Activated CD8-positive, alpha-beta memory T cell treated with anti-CD3 and anti-CD28 coated beads for 24 hours (primary cell): ENCODE results near the gene SPSB1.
A peak's percentile ranks its signal among the peaks of the same experiment; 100 is the strongest.

Experiments
- DNase-seq: peaks from one replicate; pipeline ENCODE4 v3.0.0-alpha.2; 2020

The SPSB1 gene

GRCh38 chr1:9397997-9398526, 105.4 kb downstream of the SPSB1 start:
- no peak for DNase-seq

- DNase-seq: no peak
Observed at GRCh38 chr1:9399510-9400424, 107.1 kb downstream of the SPSB1 start.

DNA sequence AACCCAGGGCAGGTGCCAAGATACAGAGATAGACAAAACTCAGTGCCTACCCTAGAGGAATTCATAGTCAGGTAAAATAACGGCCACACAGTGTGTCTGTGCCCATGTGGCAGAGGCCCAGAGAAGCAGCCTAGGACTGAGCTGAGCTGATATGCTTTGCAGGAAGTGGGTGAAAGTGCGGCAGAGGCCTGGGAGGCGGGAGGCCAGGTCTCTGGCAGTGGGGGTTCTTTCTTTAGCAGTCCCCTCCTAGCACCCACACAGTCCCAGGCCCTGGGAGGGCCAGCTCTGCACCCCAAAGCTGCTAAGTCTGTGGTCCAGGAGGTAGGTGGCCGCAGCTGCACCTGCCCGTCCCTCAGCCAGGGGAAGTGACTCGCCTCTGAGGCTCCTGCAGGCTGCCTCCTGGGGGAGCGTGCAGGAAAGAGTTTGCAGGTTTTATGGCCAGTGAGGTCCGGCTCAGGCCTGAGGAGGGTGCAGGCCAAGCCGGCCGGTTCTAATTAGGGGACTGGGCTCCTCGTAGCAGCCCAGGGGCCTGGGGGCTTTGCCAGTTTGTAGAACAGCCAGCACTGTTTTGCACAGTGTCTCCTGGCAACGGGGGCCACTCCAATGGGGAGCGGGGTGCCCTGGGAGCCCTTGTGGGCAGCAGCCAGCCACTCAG, 107.9 kb downstream of the SPSB1 start:
- peak; percentile 64 for DNase-seq

DNA sequence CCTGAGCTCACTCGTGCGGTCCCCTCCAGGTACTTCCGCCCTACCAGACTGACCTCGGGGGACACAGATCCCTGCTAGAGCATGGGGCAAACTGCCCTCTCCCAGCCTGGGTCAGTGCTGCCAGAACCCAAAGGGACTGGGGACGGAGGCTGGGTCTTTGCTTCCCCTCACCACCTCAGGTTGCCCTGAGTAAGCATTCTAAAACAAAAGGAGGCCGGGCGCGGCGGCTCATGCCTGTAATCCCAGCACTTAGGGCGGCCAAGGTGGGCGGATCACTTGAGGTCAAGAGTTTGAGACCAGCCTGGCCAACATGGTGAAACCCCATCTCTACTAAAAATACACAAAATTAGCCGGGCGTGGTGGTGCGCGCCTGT, 108.4 kb downstream of the SPSB1 start:
- DNase-seq: no peak

DNA sequence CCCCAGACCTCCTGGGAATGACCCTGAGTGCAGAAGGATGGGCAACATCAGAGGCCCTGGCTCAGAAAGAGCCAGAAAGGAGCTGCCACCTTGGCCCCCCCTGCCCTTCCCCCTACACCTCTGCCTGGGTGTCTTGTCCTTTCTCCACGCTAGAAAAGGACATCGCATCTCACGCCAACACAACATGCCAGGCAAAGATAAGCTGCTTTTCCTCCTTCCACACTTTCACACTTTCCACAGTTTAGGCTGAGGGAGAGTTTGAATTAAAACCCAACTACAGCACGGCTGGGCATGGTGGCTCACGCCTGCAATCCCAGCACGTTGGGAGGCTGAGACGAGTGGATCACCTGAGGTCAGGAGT, 109.5 kb downstream of the SPSB1 start:
- no peak for DNase-seq

- DNase-seq: no peak
Observed at GRCh38 chr1:9402717-9403225, 110.1 kb downstream of the SPSB1 start.

DNA sequence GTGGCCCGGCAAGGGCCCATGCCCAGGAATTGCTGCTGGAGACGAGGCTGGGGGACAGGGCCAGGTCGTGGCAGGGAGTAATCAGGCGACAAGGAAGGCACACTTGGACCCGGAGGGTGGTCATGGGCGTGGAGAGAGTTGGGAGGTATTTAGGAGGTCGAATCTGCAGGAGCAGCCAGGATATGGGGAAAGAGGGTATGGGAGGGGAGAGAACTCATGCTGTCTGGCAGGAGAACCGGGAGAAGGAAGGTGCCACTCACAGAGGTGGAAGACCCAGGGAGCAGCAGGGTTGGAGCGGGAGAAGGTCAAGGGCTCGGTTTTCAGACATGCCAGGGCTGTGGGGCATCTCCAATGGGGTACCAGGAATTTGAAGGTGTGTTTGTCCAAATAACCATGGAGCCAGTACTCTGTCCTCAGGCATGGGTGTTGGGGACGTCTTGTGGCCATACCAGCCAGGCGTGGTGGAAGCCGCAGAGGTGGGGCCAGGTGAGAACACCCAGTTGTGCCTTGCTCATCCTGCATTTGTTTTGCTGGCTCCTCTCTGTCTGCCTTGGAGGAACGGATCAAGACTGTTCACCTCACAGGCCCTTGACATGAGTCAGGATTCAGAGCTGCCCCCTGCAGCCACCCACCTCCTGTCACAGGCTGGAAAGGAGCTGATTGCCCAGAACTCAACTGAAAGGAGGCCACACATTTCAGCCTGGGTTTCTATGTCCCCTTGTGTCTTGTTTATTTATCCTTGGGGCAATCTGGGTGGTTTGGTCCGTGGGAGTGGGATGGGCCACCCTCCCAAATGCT, 111.6 kb downstream of the SPSB1 start:
- no peak for DNase-seq

- DNase-seq: no peak
Observed at GRCh38 chr1:9406111-9406510, 113.4 kb downstream of the SPSB1 start.

GRCh38 chr1:9410737-9411297, 118.1 kb downstream of the SPSB1 start:
- no peak for DNase-seq

DNA sequence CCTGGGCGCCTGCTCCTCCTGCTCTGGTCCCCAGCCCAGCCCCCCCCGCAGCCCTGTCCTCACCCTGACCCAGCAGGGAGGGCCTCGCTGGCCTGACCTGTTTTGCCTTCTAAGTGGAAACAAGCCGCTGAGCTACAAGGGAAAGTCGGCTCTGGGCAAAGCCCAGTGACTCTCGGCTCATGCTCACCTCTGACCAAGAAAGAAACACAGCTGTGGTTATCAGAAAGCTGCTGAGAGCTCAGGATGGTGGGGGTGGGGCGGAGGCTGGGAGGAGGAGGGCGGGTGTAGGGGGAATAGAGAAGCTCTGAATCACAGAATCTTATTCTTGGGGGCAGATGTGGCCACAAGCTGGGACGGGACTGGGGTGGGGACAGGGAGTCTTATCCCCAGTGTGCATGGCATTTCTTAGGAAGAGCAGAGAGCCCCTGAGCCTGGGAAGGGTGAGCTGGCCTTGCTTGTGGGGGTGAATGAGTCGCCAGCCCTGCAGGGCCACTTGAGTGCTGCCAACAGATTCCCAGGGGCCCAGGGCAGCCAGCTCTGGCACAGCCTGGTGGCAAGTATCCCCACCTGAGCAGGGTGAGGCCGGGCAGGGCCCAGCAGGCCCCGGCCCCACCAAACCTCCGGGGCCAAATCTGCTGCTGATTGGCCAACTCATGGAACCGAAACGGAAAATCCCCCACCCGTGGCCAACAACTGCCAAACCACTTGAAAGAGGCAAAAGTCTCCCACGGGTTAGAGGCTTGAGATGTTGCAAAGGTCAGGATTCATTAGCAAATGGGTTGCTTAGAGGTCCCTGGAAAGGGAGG, 120.6 kb downstream of the SPSB1 start:
- DNase-seq: peak; percentile 81

DNA sequence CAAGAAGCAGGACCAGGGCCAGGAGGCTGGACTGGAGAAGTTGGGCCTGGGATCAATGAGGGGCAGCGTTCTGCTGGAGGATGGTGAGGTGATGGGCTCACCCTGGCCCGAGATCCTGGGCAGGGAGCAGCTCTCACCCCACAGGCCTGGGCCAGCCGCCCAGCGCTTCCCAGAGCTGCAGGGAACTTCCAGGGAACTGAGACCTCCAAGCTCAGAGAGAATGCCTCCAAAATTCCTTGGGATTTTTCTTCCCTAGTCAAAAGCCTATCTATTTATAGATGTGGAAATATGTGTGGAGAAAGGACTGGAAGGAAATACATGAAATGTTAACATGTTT, 121.2 kb downstream of the SPSB1 start:
- no peak for DNase-seq

GRCh38 chr1:9416506-9416905, 123.8 kb downstream of the SPSB1 start:
- DNase-seq: no peak

DNA sequence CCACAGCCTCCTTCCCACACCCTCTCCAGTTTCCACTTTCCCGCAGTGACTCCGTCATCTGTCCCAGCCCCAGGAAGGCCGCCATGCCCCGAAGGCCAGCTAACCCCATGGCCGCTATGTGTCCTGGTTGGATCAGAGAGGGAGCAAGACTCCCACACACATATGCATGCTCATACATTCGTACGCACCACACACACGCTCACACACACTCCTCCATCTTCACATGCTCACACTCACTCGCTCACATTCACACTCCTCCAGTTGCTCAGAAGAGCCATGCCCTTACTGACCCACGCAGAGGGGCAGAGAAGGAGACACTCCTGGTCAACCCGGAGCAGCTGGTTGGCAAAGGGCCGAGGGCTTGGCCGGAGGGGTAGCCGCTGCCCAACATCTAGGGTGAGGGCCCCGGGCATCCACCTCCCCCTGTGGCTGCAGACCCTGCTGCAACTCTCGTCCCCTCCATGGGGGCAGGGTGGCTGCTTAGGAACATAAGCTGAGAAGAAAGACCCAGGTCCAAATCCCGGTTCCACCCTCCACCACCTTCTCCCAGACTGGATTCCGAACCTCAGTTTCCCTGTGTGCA, 124.3 kb downstream of the SPSB1 start:
- DNase-seq: no peak

DNA sequence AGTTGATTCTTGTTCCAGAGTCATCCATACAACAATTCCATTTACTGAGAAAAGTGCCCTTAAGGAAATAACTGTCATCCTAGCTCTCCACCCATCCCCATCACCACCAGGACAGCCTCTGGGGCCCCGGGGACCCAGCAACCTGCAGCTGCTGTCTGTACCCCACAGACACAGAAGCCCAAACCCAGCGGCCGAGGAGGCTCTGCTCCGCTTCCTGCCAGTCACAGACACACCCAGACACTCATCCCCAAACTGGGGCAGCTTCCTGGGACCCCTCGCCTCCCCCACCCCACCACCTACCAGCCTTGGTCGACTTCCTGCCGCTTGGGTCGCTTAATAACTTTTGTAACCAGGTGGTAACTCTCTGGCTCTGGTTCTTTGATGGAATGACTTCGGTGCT, 125.0 kb downstream of the SPSB1 start:
- no peak for DNase-seq

DNA sequence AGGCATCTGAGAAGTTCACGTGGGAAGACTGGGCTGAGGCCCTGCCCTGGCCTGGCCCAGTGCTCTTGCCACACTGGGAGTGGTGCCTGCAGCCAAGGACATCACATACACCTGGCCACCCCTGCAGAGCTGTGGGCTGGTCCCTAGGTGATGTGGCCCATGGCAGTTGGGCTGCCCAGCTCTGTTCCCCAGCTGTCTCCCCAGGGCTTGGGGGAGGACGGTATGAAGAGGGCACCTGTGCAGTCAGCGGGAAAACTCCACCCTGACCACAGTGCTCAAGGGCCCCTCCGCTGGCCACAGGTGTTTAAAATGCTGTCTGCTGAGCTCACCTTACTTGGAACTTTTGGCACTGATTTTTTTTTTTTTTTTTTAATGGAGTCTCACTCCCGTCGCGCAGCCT, 126.2 kb downstream of the SPSB1 start:
- no peak for DNase-seq
